WTC11 (cell line): ENCODE data around the gene ZNF302. TPM values are rescaled to one million over a fixed set of nuclear protein-coding genes. Genes with fewer than 3 reads are reported as not detected.

Experiments used
- ATAC-seq: fragments of 200-7000 bp; cut with Tn5 transposase; 2 replicates; pipeline ENCODE4 v1.10.0; 2021; ENCODE audit warnings: mild to moderate bottlenecking, moderate library complexity
- CTCF ChIA-PET: fragments of 300-600 bp; sonication (Branson Sonifier 250); formaldehyde crosslinking; loops from one replicate; lab custom pipeline; 2021; ENCODE audit warnings: antibody characterized with exemption; lab: Charles Lee
- POLR2A ChIA-PET: fragments of 350-600 bp; sonication (Branson Sonifier 250); formaldehyde crosslinking; loops from one replicate; lab custom pipeline; 2021; ENCODE audit warnings: antibody characterized with exemption; lab: Charles Lee
- DNase-seq: peaks from one replicate; pipeline ENCODE4 v3.0.0; 2021; ENCODE audit warnings: low spot score
- H3K27ac Mint-ChIP-seq: 2 replicates; pipeline ENCODE4 v1.8.0; 2021; ENCODE audit warnings: mixed read lengths
- H3K27me3 Mint-ChIP-seq: 2 replicates; pipeline ENCODE4 v1.8.0; 2021; ENCODE audit warnings: low read depth, mild to moderate bottlenecking, moderate library complexity, mixed read lengths
- H3K36me3 Mint-ChIP-seq: 2 replicates; pipeline ENCODE4 v1.8.0; 2021; ENCODE audit warnings: mixed read lengths
- H3K4me1 Mint-ChIP-seq: 2 replicates; pipeline ENCODE4 v1.8.0; 2022; ENCODE audit warnings: mixed read lengths
- H3K4me3 Mint-ChIP-seq: 2 replicates; pipeline ENCODE4 v1.8.0; 2021; ENCODE audit warnings: mild to moderate bottlenecking, moderate library complexity, mixed read lengths
- H3K9me3 Mint-ChIP-seq: 2 replicates; pipeline ENCODE4 v1.8.0; 2021; ENCODE audit warnings: mixed read lengths
- ATF1 ChIP-seq: sonication (generic); formaldehyde crosslinking; IDR thresholded peaks from 2 replicates; pipeline ENCODE4 v1.8.1; 2023; ENCODE audit warnings: mild to moderate bottlenecking, moderate library complexity, missing genetic modification reagents
- CREM ChIP-seq: sonication (generic); formaldehyde crosslinking; IDR thresholded peaks from 2 replicates; pipeline ENCODE4 v1.8.1; 2022; ENCODE audit warnings: mild to moderate bottlenecking, missing genetic modification reagents, moderate library complexity
- EMX1 ChIP-seq: fragments of 250-450 bp; sonication (Bioruptor Pico); IDR thresholded peaks from 2 replicates; pipeline ENCODE4 v1.8.0; 2021; ENCODE audit warnings: mild to moderate bottlenecking
- ESRRA ChIP-seq: sonication (generic); formaldehyde crosslinking; IDR thresholded peaks from 2 replicates; pipeline ENCODE4 v1.8.1; 2022; ENCODE audit warnings: mild to moderate bottlenecking, missing genetic modification reagents, borderline replicate concordance
- FOXP1 ChIP-seq: sonication (generic); formaldehyde crosslinking; IDR thresholded peaks from 2 replicates; pipeline ENCODE4 v1.8.0; 2022; ENCODE audit warnings: missing genetic modification reagents, mild to moderate bottlenecking, moderate library complexity, borderline replicate concordance
- GABPB1 ChIP-seq: sonication (generic); formaldehyde crosslinking; IDR thresholded peaks from 2 replicates; pipeline ENCODE4 v1.8.1; 2023; ENCODE audit warnings: mild to moderate bottlenecking, missing genetic modification reagents
- HMGA2 ChIP-seq: fragments of 250-450 bp; sonication (Bioruptor Pico); IDR thresholded peaks from 2 replicates; pipeline ENCODE4 v1.4.0; 2021; ENCODE audit warnings: mild to moderate bottlenecking, moderate library complexity
- JAZF1 ChIP-seq: fragments of 250-450 bp; sonication (Bioruptor Pico); IDR thresholded peaks from 2 replicates; pipeline ENCODE4 v1.9.0; 2021; ENCODE audit warnings: moderate library complexity, mild to moderate bottlenecking, inconsistent platforms
- JUN ChIP-seq: sonication (generic); formaldehyde crosslinking; IDR thresholded peaks from 2 replicates; pipeline ENCODE4 v1.8.0; 2023; ENCODE audit warnings: mild to moderate bottlenecking, missing genetic modification reagents
- MAX ChIP-seq: sonication (generic); formaldehyde crosslinking; IDR thresholded peaks from 2 replicates; pipeline ENCODE4 v1.8.0; 2022; ENCODE audit warnings: mild to moderate bottlenecking, missing genetic modification reagents
- MXD4 ChIP-seq: fragments of 250-450 bp; sonication (Bioruptor Pico); IDR thresholded peaks from 2 replicates; pipeline ENCODE4 v1.8.0; 2021; ENCODE audit warnings: mild to moderate bottlenecking, moderate library complexity, borderline replicate concordance
- NFATC4 ChIP-seq: fragments of 250-450 bp; sonication (Bioruptor Pico); IDR thresholded peaks from 2 replicates; pipeline ENCODE4 v1.9.0; 2021; ENCODE audit warnings: mild to moderate bottlenecking
- NFE2L1 ChIP-seq: sonication (generic); formaldehyde crosslinking; IDR thresholded peaks from 2 replicates; pipeline ENCODE4 v1.8.1; 2023; ENCODE audit warnings: missing genetic modification reagents
- NR1H2 ChIP-seq: sonication (generic); formaldehyde crosslinking; IDR thresholded peaks from 2 replicates; pipeline ENCODE4 v1.9.0; 2021; ENCODE audit warnings: mild to moderate bottlenecking, moderate library complexity, missing genetic modification reagents
- PRDM15 ChIP-seq: sonication (generic); formaldehyde crosslinking; IDR thresholded peaks from 2 replicates; pipeline ENCODE4 v1.8.0; 2022; ENCODE audit warnings: missing genetic modification reagents
- RORB ChIP-seq: fragments of 250-450 bp; sonication (Bioruptor Pico); IDR thresholded peaks from 2 replicates; pipeline ENCODE4 v1.9.0; 2021; ENCODE audit warnings: mild to moderate bottlenecking
- SMAD4 ChIP-seq: sonication (generic); formaldehyde crosslinking; IDR thresholded peaks from 2 replicates; pipeline ENCODE4 v1.8.0; 2022; ENCODE audit warnings: mild to moderate bottlenecking, missing genetic modification reagents
- TEAD4 ChIP-seq: sonication (generic); formaldehyde crosslinking; IDR thresholded peaks from 2 replicates; pipeline ENCODE4 v1.8.0; 2022; ENCODE audit warnings: mild to moderate bottlenecking, missing genetic modification reagents
- USF2 ChIP-seq: sonication (generic); formaldehyde crosslinking; IDR thresholded peaks from 2 replicates; pipeline ENCODE4 v1.8.1; 2023; ENCODE audit warnings: mild to moderate bottlenecking, missing genetic modification reagents, moderate library complexity
- ZBTB21 ChIP-seq: sonication (generic); formaldehyde crosslinking; IDR thresholded peaks from 2 replicates; pipeline ENCODE4 v1.8.1; 2023; ENCODE audit warnings: mild to moderate bottlenecking, missing genetic modification reagents, borderline replicate concordance
- ZNF232 ChIP-seq: sonication (generic); formaldehyde crosslinking; IDR thresholded peaks from 2 replicates; pipeline ENCODE4 v1.8.0; 2022; ENCODE audit warnings: mild to moderate bottlenecking, missing genetic modification reagents
- ZNF263 ChIP-seq: sonication (generic); formaldehyde crosslinking; IDR thresholded peaks from 2 replicates; pipeline ENCODE4 v1.8.1; 2022; ENCODE audit warnings: low read depth, mild to moderate bottlenecking, moderate library complexity, missing genetic modification reagents
- ZNF423 ChIP-seq: fragments of 250-450 bp; sonication (Bioruptor Pico); IDR thresholded peaks from 2 replicates; pipeline ENCODE4 v2.1.2; 2022; ENCODE audit warnings: mild to moderate bottlenecking, moderate library complexity
- ZSCAN18 ChIP-seq: fragments of 250-450 bp; sonication (Bioruptor Pico); IDR thresholded peaks from 2 replicates; pipeline ENCODE4 v2.1.2; 2022; ENCODE audit warnings: mild to moderate bottlenecking, moderate library complexity
- total RNA-seq: library from RNA; stranded (reverse); gene quantifications from 3 replicates; pipeline ENCODE4 v1.2.3, GENCODE V29; 2021

The ZNF302 gene
- total RNA-seq, 1 experiment from 2014 or later = 23.5 TPM

GRCh38 chr19:34673590-34673989, 3.9 kb upstream of the ZNF302 start:
- H3K9me3 Mint-ChIP-seq = peaks cover 4% of the 10 kb centered on the region
- no peaks in the 10 kb centered on the region for H3K36me3 Mint-ChIP-seq
- H3K27ac Mint-ChIP-seq = no peak overlapping the region
- DNase-seq = no peak
- H3K27me3 Mint-ChIP-seq = peaks cover 21% of the 10 kb centered on the region
- POLR2A ChIA-PET = no interaction called here
- H3K4me1 Mint-ChIP-seq = peaks cover 11% of the 10 kb centered on the region
- CTCF ChIA-PET = no interaction called here
- no peak overlapping the region for H3K4me3 Mint-ChIP-seq
- no peak for ATAC-seq
- no peak for TF ChIP-seq RORB (CRISPR knock-in tag)
- no peak for TF ChIP-seq PRDM15 (CRISPR knock-in tag)
- TF ChIP-seq NFATC4 (CRISPR knock-in tag) = no peak
- TF ChIP-seq USF2 (CRISPR knock-in tag) = no peak
- no peak for TF ChIP-seq TEAD4 (CRISPR knock-in tag)
- no peak for TF ChIP-seq JAZF1 (CRISPR knock-in tag)
- no peak for TF ChIP-seq MXD4 (CRISPR knock-in tag)
- no peak for TF ChIP-seq ZBTB21
- TF ChIP-seq ZSCAN18 (CRISPR knock-in tag) = no peak
- TF ChIP-seq NR1H2 = no peak
- no peak for TF ChIP-seq ZNF423 (CRISPR knock-in tag)
- no peak for TF ChIP-seq ZNF232 (CRISPR knock-in tag)
- TF ChIP-seq EMX1 (CRISPR knock-in tag) = no peak
- TF ChIP-seq JUN (CRISPR knock-in tag) = no peak
- no peak for TF ChIP-seq NFE2L1
- no peak for TF ChIP-seq HMGA2 (CRISPR knock-in tag)
- no peak for TF ChIP-seq MAX (CRISPR knock-in tag)

GRCh38 chr19:34675250-34675649, 2.2 kb upstream of the ZNF302 start:
- Mint-ChIP-seq H3K36me3 (peaks cover 13% of the 10 kb centered on the region), H3K27me3 (peaks cover 21% of the 10 kb centered on the region), H3K4me3 (no peak overlapping the region), H3K9me3 (peaks cover 4% of the 10 kb centered on the region), H3K4me1 (peaks cover 19% of the 10 kb centered on the region), H3K27ac (no peak overlapping the region)
- ChIA-PET POLR2A (no interaction called here), CTCF (no interaction called here)
- no peak for ATAC-seq
- DNase-seq = no peak
- TF ChIP-seq FOXP1 (CRISPR knock-in tag) = no peak
- TF ChIP-seq HMGA2 (CRISPR knock-in tag) = no peak
- no peak for TF ChIP-seq CREM (CRISPR knock-in tag)

- CTCF ChIA-PET = no interaction called here
- H3K9me3 Mint-ChIP-seq = peaks cover 4% of the 10 kb centered on the region
- H3K27ac Mint-ChIP-seq = no peak overlapping the region
- POLR2A ChIA-PET = no interaction called here
- DNase-seq (no peak), ATAC-seq (no peak)
- TF ChIP-seq ATF1 (CRISPR knock-in tag) (no peak), USF2 (CRISPR knock-in tag) (no peak), GABPB1 (no peak), SMAD4 (CRISPR knock-in tag) (no peak), ZNF232 (CRISPR knock-in tag) (no peak), ZNF263 (CRISPR knock-in tag) (no peak), HMGA2 (CRISPR knock-in tag) (no peak), ESRRA (CRISPR knock-in tag) (no peak)
- peak overlapping the region; percentile 99 for H3K4me3 Mint-ChIP-seq
- peaks cover 19% of the 10 kb centered on the region for H3K36me3 Mint-ChIP-seq
- H3K4me1 Mint-ChIP-seq = peaks cover 19% of the 10 kb centered on the region
- peaks cover 21% of the 10 kb centered on the region for H3K27me3 Mint-ChIP-seq
Measured at GRCh38 chr19:34675919-34676318, 1.6 kb upstream of the ZNF302 start.
